Measurements from ENCODE around the gene GALNT9. TPM values are rescaled to one million over a fixed set of nuclear protein-coding genes. Genes with fewer than 3 reads are reported as not detected.

Gene GALNT9
- polyA plus RNA-seq, 2 of the 4 experiments (the other 2 are of a cell fraction): 0.66 to 2.8 TPM

- ChIA-PET CTCF (no interaction called here), POLR2A (no interaction called here)
- DNase-seq (ENCODE audit: low read depth in 1 of 2, low spot score in 1 of 2) (no peak), ATAC-seq (no peak), FAIRE-seq (no peak)
- 57% methylated on average over 2 of the region's 2 CpGs for WGBS (ENCODE audit: missing lambda C conversion rate)
- H3K9me3 ChIP-seq: peaks cover 7% of the 10 kb centered on the region; the same call in 2 of the 3 replicates
- H3K4me1 ChIP-seq: no peaks in the 10 kb centered on the region
- no peak overlapping the region for H3K27ac ChIP-seq
- TF ChIP-seq ELK1 (IDR thresholded peaks at IDR 0.05; ENCODE audit: low read depth, low read length): no peak
- no peak for TF ChIP-seq CBX2 (IDR thresholded peaks at IDR 0.05; ENCODE audit: borderline replicate concordance, low read depth)
- no peak for TF ChIP-seq MAX (IDR thresholded peaks at IDR 0.05)
- no peak for TF ChIP-seq TFCP2L1 (CRISPR knock-in tag; IDR thresholded peaks at IDR 0.05)
- no peak for TF ChIP-seq MYC (IDR thresholded peaks at IDR 0.05; ENCODE audit: borderline replicate concordance, low read length)
- no peak for TF ChIP-seq ZFP36 (IDR thresholded peaks at IDR 0.05; ENCODE audit: borderline replicate concordance, partially characterized antibody)
- no peak for TF ChIP-seq JUN (IDR thresholded peaks at IDR 0.05)
- TF ChIP-seq NR3C1 (IDR thresholded peaks at IDR 0.05): no peak
- no peak for TF ChIP-seq FOSB (CRISPR knock-in tag; IDR thresholded peaks at IDR 0.05)
- no peak for TF ChIP-seq ZC3H11A (IDR thresholded peaks at IDR 0.05)
- TF ChIP-seq ESRRA (IDR thresholded peaks at IDR 0.05; ENCODE audit: borderline replicate concordance, low read length): no peak
- H3K4me2 ChIP-seq: no peak overlapping the region
- no peak overlapping the region for H3K4me3 ChIP-seq
Observed at GRCh38 chr12:132314035-132314434, 15.4 kb downstream of the GALNT9 start.

GRCh38 chr12:132313182-132313581 is 16.2 kb downstream of the GALNT9 start:
- no peak overlapping the region for H3K4me3 ChIP-seq
- ChIA-PET POLR2A (no interaction called here), CTCF (no interaction called here)
- H3K4me1 ChIP-seq: no peaks in the 10 kb centered on the region
- ATAC-seq: no peak
- no peak for FAIRE-seq
- H3K4me2 ChIP-seq: no peak overlapping the region
- peaks cover 7% of the 10 kb centered on the region; the same call in 2 of the 3 replicates for H3K9me3 ChIP-seq
- H3K27ac ChIP-seq: no peak overlapping the region
- TF ChIP-seq EP300 (IDR thresholded peaks at IDR 0.05): no peak
- TF ChIP-seq POLR2AphosphoS2 (conservative IDR thresholded peaks at IDR 0.05; ENCODE audit: low read length): no peak
- no peak for TF ChIP-seq RARB (CRISPR knock-in tag; IDR thresholded peaks at IDR 0.05)
- TF ChIP-seq CHD2 (IDR thresholded peaks at IDR 0.05; ENCODE audit: low read length, partially characterized antibody): no peak
- 61% methylated on average over 1 of the region's 1 CpG for WGBS (ENCODE audit: missing lambda C conversion rate)
- DNase-seq (ENCODE audit: low read depth in 1 of 2, low spot score in 1 of 2): no peak

- FAIRE-seq: no peak
- peaks cover 7% of the 10 kb centered on the region; the same call in 2 of the 3 replicates for H3K9me3 ChIP-seq
- DNase-seq (ENCODE audit: low read depth in 1 of 2, low spot score in 1 of 2): no peak
- no peak for ATAC-seq
- no peak overlapping the region for H3K4me3 ChIP-seq
- no peak overlapping the region for H3K4me2 ChIP-seq
- no peaks in the 10 kb centered on the region for H3K4me1 ChIP-seq
- ChIA-PET CTCF (interaction anchor here (1.2 kb wide), 1 partner anchor 101 kb away, joined by 3 read pairs; no protein-coding TSS in a partner anchor), POLR2A (no interaction called here)
- no peak overlapping the region for H3K27ac ChIP-seq
- 39% methylated on average over 3 of the region's 6 CpGs for WGBS (ENCODE audit: missing lambda C conversion rate)
- TF ChIP-seq REST (IDR thresholded peaks at IDR 0.05): no peak
- TF ChIP-seq MYC (IDR thresholded peaks at IDR 0.05; ENCODE audit: borderline replicate concordance, low read length): no peak
- TF ChIP-seq KDM5A (IDR thresholded peaks at IDR 0.05): no peak
- TF ChIP-seq RAD21 (conservative IDR thresholded peaks at IDR 0.05 in 1 of 2, IDR thresholded peaks at IDR 0.05 in 1 of 2): no peak
- TF ChIP-seq CBX2 (IDR thresholded peaks at IDR 0.05; ENCODE audit: borderline replicate concordance, low read depth): no peak
- TF ChIP-seq CTCF (IDR thresholded peaks at IDR 0.05): no peak
- no peak for TF ChIP-seq HDAC2 (IDR thresholded peaks at IDR 0.05)
- TF ChIP-seq E2F6 (IDR thresholded peaks at IDR 0.05; ENCODE audit: borderline replicate concordance, low read depth): no peak
- TF ChIP-seq HEYL (CRISPR knock-in tag; IDR thresholded peaks at IDR 0.05): no peak
- TF ChIP-seq HMGXB4 (CRISPR knock-in tag; IDR thresholded peaks at IDR 0.05; ENCODE audit: borderline replicate concordance): no peak
- no peak for TF ChIP-seq ZNF302 (CRISPR knock-in tag; IDR thresholded peaks at IDR 0.05)
- TF ChIP-seq MAZ (IDR thresholded peaks at IDR 0.05; ENCODE audit: borderline replicate concordance, low read depth, low read length): no peak
- TF ChIP-seq CHD2 (IDR thresholded peaks at IDR 0.05; ENCODE audit: low read length, partially characterized antibody): no peak
- no peak for TF ChIP-seq POLR2AphosphoS2 (conservative IDR thresholded peaks at IDR 0.05; ENCODE audit: low read length)
- TF ChIP-seq ZC3H11A (IDR thresholded peaks at IDR 0.05): no peak
Observed at GRCh38 chr12:132312516-132312915, 16.9 kb downstream of the GALNT9 start.

Data from A549 (cell line).